A673 (cell line): Measurements from ENCODE around the gene POLD4.

Experiments used
- EZH2 ChIP-seq: fragments of 200-600 bp; sonication (generic); IDR thresholded peaks from 2 replicates; pipeline ENCODE4 v1.6.1; 2017; ENCODE audit warnings: borderline replicate concordance, low read depth, mild to moderate bottlenecking, mixed read lengths, antibody characterized with exemption, low read length; ENCODE audit not compliant: poor library complexity, severe bottlenecking
- TF ChIP-seq, protein P1 (sequence below): fragments of 300-800, 200-600 bp; sonication (generic); conservative IDR thresholded peaks from 2 replicates; pipeline ENCODE4 v1.5.1; 2017; ENCODE audit warnings: low read depth, mild to moderate bottlenecking, antibody characterized with exemption, low read length, moderate library complexity, mixed read lengths

DNA sequence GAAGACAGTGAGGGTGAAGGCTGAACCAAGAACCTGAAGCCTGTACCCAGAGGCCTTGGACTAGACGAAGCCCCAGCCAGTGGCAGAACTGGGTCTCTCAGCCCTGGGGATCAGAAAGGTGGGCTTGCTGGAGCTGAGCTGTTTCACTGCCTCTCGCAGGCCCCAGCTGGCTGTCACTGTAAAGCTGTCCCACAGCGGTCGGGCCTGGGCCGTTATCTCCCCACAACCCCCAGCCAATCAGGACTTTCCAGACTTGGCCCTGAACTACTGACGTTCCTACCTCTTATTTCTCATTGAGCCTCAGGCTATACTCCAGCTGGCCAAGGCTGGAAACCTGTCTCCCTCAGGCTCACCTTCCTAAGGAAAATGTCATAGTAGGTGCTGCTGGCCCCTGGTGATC lies 44.2 kb upstream of the POLD4 start:
- TF ChIP-seq, protein P1, sequence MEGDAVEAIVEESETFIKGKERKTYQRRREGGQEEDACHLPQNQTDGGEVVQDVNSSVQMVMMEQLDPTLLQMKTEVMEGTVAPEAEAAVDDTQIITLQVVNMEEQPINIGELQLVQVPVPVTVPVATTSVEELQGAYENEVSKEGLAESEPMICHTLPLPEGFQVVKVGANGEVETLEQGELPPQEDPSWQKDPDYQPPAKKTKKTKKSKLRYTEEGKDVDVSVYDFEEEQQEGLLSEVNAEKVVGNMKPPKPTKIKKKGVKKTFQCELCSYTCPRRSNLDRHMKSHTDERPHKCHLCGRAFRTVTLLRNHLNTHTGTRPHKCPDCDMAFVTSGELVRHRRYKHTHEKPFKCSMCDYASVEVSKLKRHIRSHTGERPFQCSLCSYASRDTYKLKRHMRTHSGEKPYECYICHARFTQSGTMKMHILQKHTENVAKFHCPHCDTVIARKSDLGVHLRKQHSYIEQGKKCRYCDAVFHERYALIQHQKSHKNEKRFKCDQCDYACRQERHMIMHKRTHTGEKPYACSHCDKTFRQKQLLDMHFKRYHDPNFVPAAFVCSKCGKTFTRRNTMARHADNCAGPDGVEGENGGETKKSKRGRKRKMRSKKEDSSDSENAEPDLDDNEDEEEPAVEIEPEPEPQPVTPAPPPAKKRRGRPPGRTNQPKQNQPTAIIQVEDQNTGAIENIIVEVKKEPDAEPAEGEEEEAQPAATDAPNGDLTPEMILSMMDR = no peak
- no peak for TF ChIP-seq EZH2
